Measurements from ENCODE around the gene RAB20. TPM values are rescaled to one million over a fixed set of nuclear protein-coding genes. Genes with fewer than 3 reads are reported as not detected.

RAB20 gene
- total RNA-seq, 1 donor from 2014 or later, result 17.0 TPM

GRCh38 chr13:110477706-110478245, 83.7 kb downstream of the RAB20 start:
- H3K4me3 ChIP-seq (ENCODE audit: low read depth, low read length), result no peak overlapping the region
- no peak for DNase-seq (ENCODE audit: low read depth)
- TF ChIP-seq CTCF (conservative IDR thresholded peaks at IDR 0.05; ENCODE audit: low read depth, low read length), result no peak

GRCh38 chr13:110476220-110476617, 85.3 kb downstream of the RAB20 start:
- no peak for TF ChIP-seq CTCF (conservative IDR thresholded peaks at IDR 0.05; ENCODE audit: low read depth, low read length)
- no peak for DNase-seq (ENCODE audit: low read depth)
- no peak overlapping the region for H3K4me3 ChIP-seq (ENCODE audit: low read depth, low read length)

- no peak overlapping the region for H3K4me3 ChIP-seq (ENCODE audit: low read depth, low read length)
- no peak for DNase-seq (ENCODE audit: low read depth)
- TF ChIP-seq CTCF (conservative IDR thresholded peaks at IDR 0.05; ENCODE audit: low read depth, low read length), result no peak
Observed at GRCh38 chr13:110475550-110476219, 85.8 kb downstream of the RAB20 start.

GRCh38 chr13:110475117-110475516, 86.4 kb downstream of the RAB20 start:
- DNase-seq (ENCODE audit: low read depth), result no peak
- no peak overlapping the region for H3K4me3 ChIP-seq (ENCODE audit: low read depth, low read length)
- TF ChIP-seq CTCF (conservative IDR thresholded peaks at IDR 0.05; ENCODE audit: low read depth, low read length), result no peak

- no peak for TF ChIP-seq CTCF (conservative IDR thresholded peaks at IDR 0.05; ENCODE audit: low read depth, low read length)
- no peak for DNase-seq (ENCODE audit: low read depth)
- H3K4me3 ChIP-seq (ENCODE audit: low read depth, low read length), result no peak overlapping the region
Observed at GRCh38 chr13:110474713-110475112, 86.8 kb downstream of the RAB20 start.

Other genes starting within 250 kb of the RAB20 start
- 16.0 and 16.7 TPM in 2 replicates for gene NAXD, start 53.8 kb upstream of the RAB20 start, total RNA-seq
- 28.5 and 143 TPM in 2 replicates for gene CARS2, start 144.4 kb upstream of the RAB20 start, total RNA-seq
- gene ING1, start 152.0 kb upstream of the RAB20 start, total RNA-seq, result 14.1 and 18.7 TPM in 2 replicates

All from epithelial cell of proximal tubule (primary cell).